B cell (primary cell): ENCODE data around the gene PDLIM5. TPM values are rescaled to one million over a fixed set of nuclear protein-coding genes. Genes with fewer than 3 reads are reported as not detected.

Source experiments
- ATAC-seq: fragments of 200-7000 bp; cut with Tn5 transposase; one replicate; pipeline ENCODE4 v1.10.0; 2021; ENCODE audit warnings: low read depth, mild to moderate bottlenecking, moderate number of reproducible peaks, moderate library complexity
- CTCF ChIA-PET: fragments of 350-600 bp; sonication (Branson Sonifier 250); formaldehyde crosslinking; loops from one replicate; lab custom pipeline; 2021; ENCODE audit warnings: antibody characterized with exemption, inconsistent platforms; lab: Charles Lee
- POLR2A ChIA-PET: fragments of 350-600 bp; sonication (Branson Sonifier 250); formaldehyde crosslinking; loops from one replicate; lab custom pipeline; 2021; ENCODE audit warnings: antibody characterized with exemption; lab: Charles Lee
- DNase-seq: peaks from one replicate; pipeline ENCODE4 v3.0.0; 2013
- H2AFZ ChIP-seq: 2 replicates; pipeline ENCODE4 v1.6.1; 2012; ENCODE audit warnings: mild to moderate bottlenecking, low read depth, low read length; ENCODE audit not compliant: insufficient read depth, poor library complexity, severe bottlenecking
- H3K27ac ChIP-seq, 2 donors: 1 replicate in 1 of 2; 2 replicates in 1 of 2; pipeline ENCODE4 v1.5.1; 2012 to 2013; ENCODE audit warnings: low read length in 2 of 2, mild to moderate bottlenecking in 2 of 2, moderate library complexity in 1 of 2
- H3K27me3 ChIP-seq, 4 experiments: fragments of 200-600 bp in 1 of 4; sonication (generic) in 1 of 4; replicated peaks in 1 of 4; 1 replicate in 2 of 4; 2 replicates in 2 of 4; pipeline versions ENCODE4 v1.6.1 to v1.7.0; 2013 to 2016; ENCODE audit warnings: low read length in 3 of 4, mild to moderate bottlenecking in 2 of 4, mixed read lengths in 1 of 4, moderate library complexity in 1 of 4; ENCODE audit not compliant: insufficient read depth in 4 of 4, control insufficient read depth in 3 of 4; ENCODE audit errors: control extremely low read depth in 1 of 4
- H3K36me3 ChIP-seq, 2 experiments: replicated peaks in 1 of 2; 1 replicate in 1 of 2; 2 replicates in 1 of 2; pipeline versions ENCODE4 v1.6.1 to v1.7.1; 2013; ENCODE audit warnings: low read length in 1 of 2; ENCODE audit not compliant: insufficient read depth in 2 of 2, control insufficient read depth in 1 of 2; ENCODE audit errors: control extremely low read depth in 1 of 2, extremely low read depth in 1 of 2
- H3K4me1 ChIP-seq, 2 donors: fragments of 200-600 bp in 1 of 2; sonication (generic) in 1 of 2; 1 replicate in 1 of 2; 2 replicates in 1 of 2; pipeline versions ENCODE4 v1.5.1 to v1.6.1; 2013 to 2017; ENCODE audit warnings: low read length in 2 of 2; ENCODE audit not compliant: control insufficient read depth in 2 of 2, insufficient read depth in 2 of 2
- H3K4me2 ChIP-seq: replicated peaks from 2 replicates; pipeline ENCODE3; 2012; ENCODE audit warnings: mild to moderate bottlenecking, low read depth, low read length; ENCODE audit not compliant: poor library complexity, severe bottlenecking
- H3K4me3 ChIP-seq, 5 experiments: fragments of 200-600 bp in 1 of 5; sonication (generic) in 1 of 5; 1 replicate in 3 of 5; 2 replicates in 2 of 5; pipeline versions ENCODE4 v1.5.1 to v1.7.0; 2011 to 2016; ENCODE audit warnings: low read length in 4 of 5, mild to moderate bottlenecking in 4 of 5, low read depth in 2 of 5, control low read depth in 1 of 5, moderate library complexity in 1 of 5; ENCODE audit not compliant: insufficient read depth in 1 of 5; ENCODE audit errors: control extremely low read depth in 1 of 5, extremely low read depth in 1 of 5
- H3K79me2 ChIP-seq: fragments of 200-600 bp; sonication (generic); one replicate; pipeline ENCODE4 v1.6.0; 2016; ENCODE audit warnings: low read length; ENCODE audit not compliant: control insufficient read depth, insufficient read depth
- H3K9ac ChIP-seq: fragments of 200-600 bp; sonication (generic); 2 replicates; pipeline ENCODE4 v1.6.1; 2017; ENCODE audit warnings: mild to moderate bottlenecking, low read length, moderate library complexity
- H3K9me3 ChIP-seq, 3 donors: one replicate each; pipeline versions ENCODE4 v1.6.1 to v1.7.1; 2013; ENCODE audit warnings: low read length in 2 of 3; ENCODE audit not compliant: control insufficient read depth in 2 of 3, insufficient read depth in 1 of 3; ENCODE audit errors: control extremely low read depth in 1 of 3
- H4K20me1 ChIP-seq: 2 replicates; pipeline ENCODE4 v1.6.0; 2012; ENCODE audit warnings: mild to moderate bottlenecking, low read length; ENCODE audit not compliant: insufficient read depth, control insufficient read depth, poor library complexity, severe bottlenecking
- H3K27ac Mint-ChIP-seq: one replicate; pipeline ENCODE4 v1.8.0; 2021; ENCODE audit warnings: mixed read lengths
- H3K27me3 Mint-ChIP-seq: one replicate; pipeline ENCODE4 v1.8.0; 2021; ENCODE audit warnings: mixed read lengths
- H3K4me1 Mint-ChIP-seq: one replicate; pipeline ENCODE4 v1.8.0; 2021; ENCODE audit warnings: mixed read lengths
- H3K4me3 Mint-ChIP-seq: one replicate; pipeline ENCODE4 v1.8.0; 2021; ENCODE audit warnings: mixed read lengths
- H3K9me3 Mint-ChIP-seq: one replicate; pipeline ENCODE4 v1.8.0; 2022; ENCODE audit warnings: mixed read lengths; ENCODE audit not compliant: insufficient read depth
- CTCF ChIP-seq: fragments of 200-600 bp; IDR thresholded peaks from one replicate; pipeline ENCODE4 v1.8.0; 2022; ENCODE audit warnings: antibody characterized with exemption, mild to moderate bottlenecking
- EZH2 ChIP-seq: IDR thresholded peaks from 2 replicates; pipeline ENCODE4 v1.6.1; 2012; ENCODE audit warnings: borderline replicate concordance, low read depth, mild to moderate bottlenecking, moderate library complexity, low read length; ENCODE audit not compliant: insufficient read depth, poor library complexity, severe bottlenecking
- WGBS: methylation state at CpG from one replicate; pipeline ENCODE4 v1.1.5; 2013; ENCODE audit warnings: missing lambda C conversion rate; ENCODE audit not compliant: insufficient coverage; 5-methylcytosine and 5-hydroxymethylcytosine counted together
- intact Hi-C: fragments of 100-400 bp; cut with micrococcal nuclease; formaldehyde crosslinking; loops from one replicate; pipeline ENCODE4 v1.10.0; 2022
- polyA plus RNA-seq: library from polyadenylated mRNA; depleted of rRNA; stranded (reverse); fragments of >200 nt; gene quantifications from 2 replicates; pipeline ENCODE4 v1.2.3, GENCODE V29; 2012
- total RNA-seq, 2 donors: library from RNA; stranded (reverse); fragments of 120-200 nt in 1 of 2; gene quantifications; 1 replicate in 1 of 2; 2 replicates in 1 of 2; pipeline versions ENCODE4 v1.2.3 to v1.2.4, GENCODE V29; 2013 to 2022

Gene PDLIM5
- total and polyA plus RNA-seq, 2 donors (not counting 1 experiment from before 2014, with no cell fraction given), result 24.0 to 30.2 TPM

- Histone ChIP-seq H3K36me3 (no peaks in the 10 kb centered on the region), H3K9ac (no peak overlapping the region), H3K27ac (no peak overlapping the region), H3K4me2 (no peak overlapping the region), H4K20me1 (no peaks in the 10 kb centered on the region), H3K4me1 (peaks cover 15 to 21% of the 10 kb centered on the region in 2 donors), H3K79me2 (no peaks in the 10 kb centered on the region), H3K9me3 (no peaks in the 10 kb centered on the region), H3K4me3 (no peak overlapping the region), H2AFZ (no peak overlapping the region), H3K27me3 (no peaks in the 10 kb centered on the region)
- no peak overlapping the region for H3K27ac Mint-ChIP-seq
- no peaks in the 10 kb centered on the region for H3K9me3 Mint-ChIP-seq
- DNase-seq (no peak), ATAC-seq (no peak)
- no peaks in the 10 kb centered on the region for H3K27me3 Mint-ChIP-seq
- ChIA-PET POLR2A (no interaction called here), CTCF (no interaction called here)
- intact Hi-C loops, result no loop called here
- peaks cover 26% of the 10 kb centered on the region for H3K4me1 Mint-ChIP-seq
- TF ChIP-seq EZH2, result no peak
- no peak for TF ChIP-seq CTCF
- no peak overlapping the region for H3K4me3 Mint-ChIP-seq
Observed at GRCh38 chr4:94523033-94523580, 71.4 kb downstream of the PDLIM5 start.

- no peak overlapping the region for H2AFZ ChIP-seq
- H3K4me2 ChIP-seq, result no peak overlapping the region
- H3K4me1 ChIP-seq, result peaks cover 15 to 21% of the 10 kb centered on the region in 2 donors
- no peak overlapping the region for H3K4me3 ChIP-seq
- intact Hi-C loops, result no loop called here
- Mint-ChIP-seq H3K27me3 (no peaks in the 10 kb centered on the region), H3K4me1 (peaks cover 25% of the 10 kb centered on the region), H3K27ac (no peak overlapping the region), H3K9me3 (no peaks in the 10 kb centered on the region), H3K4me3 (no peak overlapping the region)
- no peak for ATAC-seq
- no peaks in the 10 kb centered on the region for H3K79me2 ChIP-seq
- no peaks in the 10 kb centered on the region for H4K20me1 ChIP-seq
- TF ChIP-seq CTCF (no peak), EZH2 (no peak)
- no CpG with 5 or more reads among the region's 3 CpGs for WGBS
- H3K36me3 ChIP-seq, result no peaks in the 10 kb centered on the region
- POLR2A ChIA-PET, result no interaction called here
- no peak overlapping the region for H3K9ac ChIP-seq
- CTCF ChIA-PET, result no interaction called here
- no peaks in the 10 kb centered on the region for H3K27me3 ChIP-seq
- H3K9me3 ChIP-seq, result no peaks in the 10 kb centered on the region
- no peak for DNase-seq
- no peak overlapping the region for H3K27ac ChIP-seq
Observed at GRCh38 chr4:94523617-94524016, 71.9 kb downstream of the PDLIM5 start.
